ENCODE measurements around the gene PKD1.

Gene PKD1

GRCh38 chr16:2135770-2136490, at the start of gene PKD1:
TSS of gene PKD1 (minus strand) at chr16:2135898. CDS start at chr16:2135689, 209 bp downstream.
- DNase-seq (ENCODE audit: low read depth in 2 of 3, low spot score in 2 of 3): peak; percentile 95 to 98 (median 98)

GRCh38 chr16:2184962-2185361, 49.3 kb upstream of the PKD1 start:
- no peak for DNase-seq (ENCODE audit: low read depth in 2 of 3, low spot score in 2 of 3)

GRCh38 chr16:2184346-2184745, 48.6 kb upstream of the PKD1 start:
- DNase-seq (ENCODE audit: low read depth in 2 of 3, low spot score in 2 of 3): no peak

GRCh38 chr16:2183671-2184070, 48.0 kb upstream of the PKD1 start:
- no peak for DNase-seq (ENCODE audit: low read depth in 2 of 3, low spot score in 2 of 3)

GRCh38 chr16:2181952-2182351, 46.3 kb upstream of the PKD1 start:
- DNase-seq (ENCODE audit: low read depth in 2 of 3, low spot score in 2 of 3): no peak

- DNase-seq (ENCODE audit: low read depth in 2 of 3, low spot score in 2 of 3): no peak
These were observed 45.5 kb upstream of the PKD1 start for GRCh38 chr16:2180962-2181923.

- DNase-seq (ENCODE audit: low read depth in 2 of 3, low spot score in 2 of 3): no peak
These were observed 44.8 kb upstream of the PKD1 start for GRCh38 chr16:2180461-2180860.

- no peak for DNase-seq (ENCODE audit: low read depth in 2 of 3, low spot score in 2 of 3)
These were observed 43.9 kb upstream of the PKD1 start for GRCh38 chr16:2179576-2179975.

- DNase-seq (ENCODE audit: low read depth in 2 of 3, low spot score in 2 of 3): no peak
These were observed 43.4 kb upstream of the PKD1 start for GRCh38 chr16:2179107-2179501.

GRCh38 chr16:2178321-2179106, 42.8 kb upstream of the PKD1 start:
- DNase-seq (ENCODE audit: low read depth in 2 of 3, low spot score in 2 of 3): peak in 2 of 3 experiments; percentile 25 to 29

- DNase-seq (ENCODE audit: low read depth in 2 of 3, low spot score in 2 of 3): no peak
These were observed 41.9 kb upstream of the PKD1 start for GRCh38 chr16:2177561-2177960.

GRCh38 chr16:2177101-2177500, 41.4 kb upstream of the PKD1 start:
- DNase-seq (ENCODE audit: low read depth in 2 of 3, low spot score in 2 of 3): no peak

- no peak for DNase-seq (ENCODE audit: low read depth in 2 of 3, low spot score in 2 of 3)
These were observed 40.3 kb upstream of the PKD1 start for GRCh38 chr16:2176047-2176446.

GRCh38 chr16:2175454-2175853, 39.8 kb upstream of the PKD1 start:
- no peak for DNase-seq (ENCODE audit: low read depth in 2 of 3, low spot score in 2 of 3)

- no peak for DNase-seq (ENCODE audit: low read depth in 2 of 3, low spot score in 2 of 3)
These were observed 38.9 kb upstream of the PKD1 start for GRCh38 chr16:2174396-2175131.

GRCh38 chr16:2173916-2174315, 38.2 kb upstream of the PKD1 start:
- DNase-seq (ENCODE audit: low read depth in 2 of 3, low spot score in 2 of 3): no peak

GRCh38 chr16:2173366-2173765, 37.7 kb upstream of the PKD1 start:
- no peak for DNase-seq (ENCODE audit: low read depth in 2 of 3, low spot score in 2 of 3)

GRCh38 chr16:2172688-2173335, 37.1 kb upstream of the PKD1 start:
- DNase-seq (ENCODE audit: low read depth in 2 of 3, low spot score in 2 of 3): no peak

GRCh38 chr16:2171601-2172178, 36.0 kb upstream of the PKD1 start:
- DNase-seq (ENCODE audit: low read depth in 2 of 3, low spot score in 2 of 3): no peak

All from activated CD8-positive, alpha-beta memory T cell treated with anti-CD3 and anti-CD28 coated beads for 48 hours (primary cell).